Gastrocnemius medialis (tissue), 4 donors: Measurements from ENCODE around the gene PPIG. TPM values are rescaled to one million over a fixed set of nuclear protein-coding genes. Genes with fewer than 3 reads are reported as not detected.
"Not testable (repeated sequence)": the region's sequence is repeated elsewhere in the genome, so short reads cannot be mapped to it uniquely, and the experiment has no call there.

Experiments used
- ATAC-seq, 2 donors: fragments of 150-250 bp; one replicate each; pipeline ENCODE4 v1.9.1; 2016
- DNase-seq, 2 donors: peaks; one replicate each; pipeline ENCODE4 v3.0.0-alpha.2; 2019
- H3K27ac ChIP-seq, 4 donors: fragments of 200-600 bp; sonication (generic); 1 replicate in 1 of 4; 2 replicates in 3 of 4; pipeline ENCODE4 v1.5.1; 2016 to 2018; ENCODE audit warnings: mild to moderate bottlenecking in 2 of 4, moderate library complexity in 1 of 4
- H3K27me3 ChIP-seq, 3 donors: fragments of 200-600 bp; sonication (generic) in 2 of 3; 1 replicate in 1 of 3; 2 replicates in 2 of 3; pipeline versions ENCODE4 v1.5.1 to v1.6.0; 2016 to 2019; ENCODE audit warnings: mild to moderate bottlenecking in 1 of 3, moderate library complexity in 1 of 3
- H3K36me3 ChIP-seq, 2 donors: fragments of 200-600 bp; sonication (generic) in 1 of 2; one replicate each; pipeline ENCODE4 v1.5.1; 2017 to 2018
- H3K4me1 ChIP-seq, 2 donors: fragments of 200-600 bp; sonication (generic) in 1 of 2; one replicate each; pipeline ENCODE4 v1.5.1; 2016 to 2017; ENCODE audit warnings: mild to moderate bottlenecking in 2 of 2
- H3K4me3 ChIP-seq, 4 donors: fragments of 200-600 bp; sonication (generic) in 3 of 4; 1 replicate in 1 of 4; 2 replicates in 3 of 4; pipeline ENCODE4 v1.5.1; 2016 to 2019; ENCODE audit warnings: mild to moderate bottlenecking in 2 of 4
- H3K9me3 ChIP-seq, 3 donors: fragments of 200-600 bp; sonication (generic) in 2 of 3; 1 replicate in 1 of 3; 2 replicates in 2 of 3; pipeline ENCODE4 v1.5.1; 2016 to 2019
- POLR2A ChIP-seq, 2 donors: fragments of 450-650 bp; IDR thresholded peaks; one replicate each; pipeline ENCODE4 v1.6.1; 2017; ENCODE audit warnings: antibody characterized with exemption in 2 of 2, mild to moderate bottlenecking in 2 of 2, moderate library complexity in 2 of 2
- in situ Hi-C, 4 donors: fragments of 200-750 bp; cut with MboI; loops; one replicate each; pipeline versions ENCODE4 v1.15.0 to v1.8.0; 2017; ENCODE audit warnings: low sequenced_read_pairs in 4 of 4
- intact Hi-C: fragments of 100-400 bp; cut with DNase I; formaldehyde crosslinking; loops from one replicate; pipeline ENCODE4 v1.15.1; 2023; ENCODE audit warnings: low total_unique reads
- total RNA-seq, 4 donors: library from RNA; depleted of rRNA; stranded (reverse); fragments of >200 nt; gene quantifications; one replicate each; pipeline versions ENCODE4 v1.1.0 to v1.2.3, GENCODE V29; 2016
- TF ChIP-seq, protein P1 (sequence below), 5 experiments: fragments of 450-650 bp in 3 of 5; fragments of 200-600 bp in 2 of 5; sonication (generic) in 2 of 5; IDR thresholded peaks in 4 of 5; conservative IDR thresholded peaks in 1 of 5; 1 replicate in 4 of 5; 2 replicates in 1 of 5; pipeline ENCODE4 v1.5.1; 2016 to 2019; ENCODE audit warnings: antibody characterized with exemption in 5 of 5, mild to moderate bottlenecking in 3 of 5, moderate library complexity in 3 of 5

Gene PPIG
- total RNA-seq, 4 donors from 2014 or later, result 27.7 to 40.5 (median 29.3) TPM

DNA sequence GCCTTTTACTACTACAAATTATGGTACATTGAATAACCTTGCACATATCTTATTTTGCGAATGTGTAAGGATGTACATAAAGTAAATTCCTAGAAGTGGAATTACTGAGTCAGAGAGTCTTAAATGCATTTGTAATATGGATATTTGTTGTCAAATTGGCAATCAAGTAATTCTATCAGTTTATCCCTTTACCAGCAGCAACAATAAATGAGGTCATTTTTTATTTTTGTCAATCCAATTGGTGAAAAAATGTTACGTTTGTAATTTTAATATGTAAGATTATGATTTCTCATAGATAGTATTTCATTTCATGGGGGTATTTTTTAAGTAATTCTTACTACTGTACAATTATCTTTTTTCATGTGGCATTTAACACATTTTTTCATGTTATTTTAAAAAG, 14.8 kb downstream of the PPIG start:
- ATAC-seq (no peak), DNase-seq (no peak)
- intact Hi-C loops, result no loop called here
- in situ Hi-C loops, result loop anchor here in 1 of 4 donors (25.0 kb wide), 1 partner anchor 1338 kb away; the partner anchor contains the start of gene GORASP2
- no peaks in the 10 kb centered on the region for H3K36me3 ChIP-seq
- peaks cover 14 to 15% of the 10 kb centered on the region in 2 donors for H3K4me1 ChIP-seq
- H3K9me3 ChIP-seq, result no peaks in the 10 kb centered on the region
- H3K4me3 ChIP-seq, result no peak overlapping the region
- TF ChIP-seq, protein P1, sequence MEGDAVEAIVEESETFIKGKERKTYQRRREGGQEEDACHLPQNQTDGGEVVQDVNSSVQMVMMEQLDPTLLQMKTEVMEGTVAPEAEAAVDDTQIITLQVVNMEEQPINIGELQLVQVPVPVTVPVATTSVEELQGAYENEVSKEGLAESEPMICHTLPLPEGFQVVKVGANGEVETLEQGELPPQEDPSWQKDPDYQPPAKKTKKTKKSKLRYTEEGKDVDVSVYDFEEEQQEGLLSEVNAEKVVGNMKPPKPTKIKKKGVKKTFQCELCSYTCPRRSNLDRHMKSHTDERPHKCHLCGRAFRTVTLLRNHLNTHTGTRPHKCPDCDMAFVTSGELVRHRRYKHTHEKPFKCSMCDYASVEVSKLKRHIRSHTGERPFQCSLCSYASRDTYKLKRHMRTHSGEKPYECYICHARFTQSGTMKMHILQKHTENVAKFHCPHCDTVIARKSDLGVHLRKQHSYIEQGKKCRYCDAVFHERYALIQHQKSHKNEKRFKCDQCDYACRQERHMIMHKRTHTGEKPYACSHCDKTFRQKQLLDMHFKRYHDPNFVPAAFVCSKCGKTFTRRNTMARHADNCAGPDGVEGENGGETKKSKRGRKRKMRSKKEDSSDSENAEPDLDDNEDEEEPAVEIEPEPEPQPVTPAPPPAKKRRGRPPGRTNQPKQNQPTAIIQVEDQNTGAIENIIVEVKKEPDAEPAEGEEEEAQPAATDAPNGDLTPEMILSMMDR (IDR thresholded peaks at IDR 0.05 in 4 of 5, conservative IDR thresholded peaks at IDR 0.05 in 1 of 5), result no peak
- no peak for TF ChIP-seq POLR2A (IDR thresholded peaks at IDR 0.05)
- no peak overlapping the region for H3K27ac ChIP-seq
- no peaks in the 10 kb centered on the region for H3K27me3 ChIP-seq

DNA sequence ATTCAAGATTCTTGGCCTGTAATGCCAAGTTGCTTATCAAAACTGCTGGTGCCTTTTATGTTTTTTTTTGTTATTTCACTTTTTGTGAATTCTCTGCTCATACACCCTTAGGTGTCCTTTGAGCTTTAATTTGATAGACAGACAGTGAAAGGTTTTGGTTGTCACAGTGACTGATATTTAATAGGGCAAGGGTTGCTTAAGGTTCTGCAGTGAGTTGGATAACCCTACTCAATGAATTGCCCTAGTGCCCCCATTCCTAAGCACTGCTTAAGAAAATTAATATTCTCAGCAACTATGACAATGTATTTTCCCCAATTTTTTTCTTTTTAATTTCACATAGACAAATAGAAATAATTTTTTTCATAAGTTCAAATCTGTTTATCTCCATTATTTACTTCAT, 15.4 kb downstream of the PPIG start:
- TF ChIP-seq, protein P1 (IDR thresholded peaks at IDR 0.05 in 4 of 5, conservative IDR thresholded peaks at IDR 0.05 in 1 of 5), result no peak
- no peak for TF ChIP-seq POLR2A (IDR thresholded peaks at IDR 0.05)
- ATAC-seq (no peak), DNase-seq (no peak)
- H3K9me3 ChIP-seq, result no peaks in the 10 kb centered on the region
- H3K4me1 ChIP-seq, result peaks cover 14 to 15% of the 10 kb centered on the region in 2 donors
- intact Hi-C loops (no loop called here), in situ Hi-C loops (loop anchor here in 1 of 4 donors (25.0 kb wide), 1 partner anchor 1338 kb away; the partner anchor contains the start of gene GORASP2)
- H3K27ac ChIP-seq, result no peak overlapping the region
- peaks cover 0 to 2% of the 10 kb centered on the region in 2 donors for H3K36me3 ChIP-seq
- H3K4me3 ChIP-seq, result no peak overlapping the region
- H3K27me3 ChIP-seq, result no peaks in the 10 kb centered on the region

DNA sequence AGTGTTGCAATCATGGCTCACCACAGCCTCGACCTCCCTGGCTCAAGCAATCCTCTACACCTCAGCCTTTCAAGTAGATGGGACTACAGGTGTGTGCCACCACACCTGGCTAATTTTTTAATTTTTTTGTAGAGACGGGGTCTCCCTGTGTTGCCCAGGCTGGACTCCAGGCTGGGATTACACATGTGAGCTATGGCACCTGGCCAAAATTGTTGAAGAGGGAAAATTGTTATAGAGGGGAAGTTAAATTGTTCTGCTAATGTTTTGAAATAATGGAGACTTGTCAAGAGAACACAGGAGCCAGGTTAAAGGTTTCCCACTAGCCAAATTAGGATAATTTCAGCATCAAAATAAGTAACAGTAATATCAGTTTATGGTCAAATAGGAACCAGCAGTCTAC, 25.1 kb downstream of the PPIG start:
- peaks cover 0 to 95% of the 10 kb centered on the region in 2 donors for H3K36me3 ChIP-seq
- no peak for ATAC-seq

DNA sequence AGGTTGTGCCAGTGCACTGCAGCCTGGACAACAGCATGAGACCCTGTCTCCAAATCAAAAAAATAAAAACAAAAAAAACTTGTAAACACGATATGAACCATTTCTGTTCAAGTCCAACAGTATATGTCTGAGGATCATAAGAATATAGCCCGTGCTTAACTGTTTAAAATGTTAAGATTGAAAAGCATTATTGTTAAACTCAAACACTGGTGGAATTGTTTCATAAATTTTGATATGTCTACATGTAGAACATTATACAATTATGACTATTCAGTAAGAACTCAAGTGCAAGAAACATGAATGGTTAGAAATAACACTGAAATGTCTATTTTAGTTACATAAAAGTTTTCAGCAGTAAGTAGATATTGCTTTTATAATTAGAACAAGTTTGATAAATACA, 29.7 kb downstream of the PPIG start:
- TF ChIP-seq, protein P1 (IDR thresholded peaks at IDR 0.05 in 4 of 5, conservative IDR thresholded peaks at IDR 0.05 in 1 of 5), result no peak
- TF ChIP-seq POLR2A (IDR thresholded peaks at IDR 0.05), result no peak
- H3K9me3 ChIP-seq, result no peaks in the 10 kb centered on the region
- H3K4me3 ChIP-seq, result no peak overlapping the region
- no peak for DNase-seq
- intact Hi-C loops (no loop called here), in situ Hi-C loops (no loop called here)
- H3K36me3 ChIP-seq, result peaks cover 2 to 78% of the 10 kb centered on the region in 2 donors
- ATAC-seq, result no peak
- no peaks in the 10 kb centered on the region for H3K27me3 ChIP-seq
- no peak overlapping the region for H3K27ac ChIP-seq
- H3K4me1 ChIP-seq, result no peaks in the 10 kb centered on the region

More for the DNA sequence above, 25.1 kb downstream of the PPIG start:
- Histone ChIP-seq H3K9me3 (no peaks in the 10 kb centered on the region), H3K4me1 (no peaks in the 10 kb centered on the region), H3K27me3 (no peaks in the 10 kb centered on the region), H3K27ac (no peak overlapping the region), H3K4me3 (no peak overlapping the region)
- no peak for TF ChIP-seq POLR2A (IDR thresholded peaks at IDR 0.05)
- DNase-seq, result no peak
- intact Hi-C loops (no loop called here), in situ Hi-C loops (no loop called here)

DNA sequence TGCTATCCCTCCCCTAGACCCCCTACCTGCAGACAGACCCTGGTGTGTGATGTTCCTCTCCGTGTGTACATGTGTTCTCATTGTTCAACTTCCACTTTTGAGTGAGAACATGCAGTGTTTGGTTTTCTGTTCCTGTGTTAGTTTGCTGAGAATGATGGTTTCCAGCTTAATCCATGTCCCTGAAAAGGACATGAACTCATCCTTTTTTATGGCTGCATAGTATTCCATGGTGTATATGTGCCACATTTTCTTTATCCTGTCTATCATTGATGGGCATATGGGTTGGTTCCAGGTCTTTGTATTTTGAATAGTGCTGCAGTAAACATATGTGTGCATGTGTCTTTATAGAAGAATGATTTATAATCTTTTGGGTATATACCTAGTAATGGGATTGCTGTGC, 31.8 kb downstream of the PPIG start:
- H3K27ac ChIP-seq, ATAC-seq, H3K4me3 ChIP-seq, DNase-seq, H3K4me1 ChIP-seq, H3K27me3 ChIP-seq, H3K9me3 ChIP-seq, intact Hi-C loops, in situ Hi-C loops: not testable (repeated sequence)
- H3K36me3 ChIP-seq, result peaks cover 2 to 58% of the 10 kb centered on the region in 2 donors

DNA sequence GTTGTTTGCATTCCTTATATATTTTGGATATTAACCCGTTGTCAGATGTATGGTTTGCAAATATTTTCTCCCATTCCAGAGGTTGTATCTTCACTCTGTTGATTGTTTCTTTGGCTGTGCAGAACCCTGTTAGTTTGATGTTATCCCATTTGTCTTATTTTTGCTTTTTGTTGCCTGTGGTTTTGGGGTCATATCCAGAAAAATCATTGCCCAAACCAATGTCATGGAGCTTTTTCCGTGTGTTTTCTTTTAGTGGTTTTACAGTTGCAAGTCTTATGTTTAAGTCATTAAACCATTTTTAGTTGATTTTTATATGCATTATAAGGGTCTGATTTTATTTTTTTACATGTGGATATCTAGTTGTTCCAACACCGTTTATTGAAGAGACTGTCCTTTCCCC, 35.8 kb downstream of the PPIG start:
- Histone ChIP-seq H3K27ac (no peak overlapping the region), H3K4me3 (no peak overlapping the region), H3K36me3 (peaks cover 2 to 32% of the 10 kb centered on the region in 2 donors), H3K9me3 (no peaks in the 10 kb centered on the region), H3K27me3 (no peaks in the 10 kb centered on the region), H3K4me1 (no peaks in the 10 kb centered on the region)
- no peak for ATAC-seq
- TF ChIP-seq, protein P1 (IDR thresholded peaks at IDR 0.05 in 4 of 5, conservative IDR thresholded peaks at IDR 0.05 in 1 of 5), result no peak
- no peak for TF ChIP-seq POLR2A (IDR thresholded peaks at IDR 0.05)
- DNase-seq, result no peak
- in situ Hi-C loops (no loop called here), intact Hi-C loops (no loop called here)
